GM21526 (cell line): Measurements from ENCODE around the gene LHFPL5.

ENCODE experiments used
- ATAC-seq: cut with Tn5 transposase; IDR thresholded peaks from one replicate; pipeline ENCODE4 v1.9.1; 2021; ENCODE audit warnings: moderate library complexity; ENCODE audit not compliant: unreplicated experiment, low FRiP score

Gene LHFPL5

DNA sequence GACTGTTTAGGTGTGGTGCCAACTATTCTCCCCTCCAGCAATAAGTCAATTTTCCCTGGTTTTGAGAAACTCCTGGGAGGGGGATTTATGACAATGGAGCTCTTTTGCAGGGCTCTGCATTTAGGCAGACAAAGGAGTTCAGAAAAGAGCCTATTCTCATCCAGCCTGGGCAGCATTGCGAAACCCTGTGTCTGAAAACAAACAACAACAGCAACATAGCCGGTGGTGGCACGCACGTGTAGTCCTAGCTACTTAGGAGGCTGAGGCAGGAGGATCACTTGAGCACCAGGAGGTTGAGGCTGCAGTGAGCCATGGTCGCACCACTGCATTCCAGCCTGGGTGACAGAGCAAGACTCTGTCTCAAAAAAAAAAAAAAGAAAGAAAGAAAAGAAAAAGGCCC lies 14.5 kb upstream of the LHFPL5 start:
- no peak for ATAC-seq

- ATAC-seq: no peak
These were observed 10.4 kb upstream of the LHFPL5 start for GRCh38 chr6:35794536-35795452.

DNA sequence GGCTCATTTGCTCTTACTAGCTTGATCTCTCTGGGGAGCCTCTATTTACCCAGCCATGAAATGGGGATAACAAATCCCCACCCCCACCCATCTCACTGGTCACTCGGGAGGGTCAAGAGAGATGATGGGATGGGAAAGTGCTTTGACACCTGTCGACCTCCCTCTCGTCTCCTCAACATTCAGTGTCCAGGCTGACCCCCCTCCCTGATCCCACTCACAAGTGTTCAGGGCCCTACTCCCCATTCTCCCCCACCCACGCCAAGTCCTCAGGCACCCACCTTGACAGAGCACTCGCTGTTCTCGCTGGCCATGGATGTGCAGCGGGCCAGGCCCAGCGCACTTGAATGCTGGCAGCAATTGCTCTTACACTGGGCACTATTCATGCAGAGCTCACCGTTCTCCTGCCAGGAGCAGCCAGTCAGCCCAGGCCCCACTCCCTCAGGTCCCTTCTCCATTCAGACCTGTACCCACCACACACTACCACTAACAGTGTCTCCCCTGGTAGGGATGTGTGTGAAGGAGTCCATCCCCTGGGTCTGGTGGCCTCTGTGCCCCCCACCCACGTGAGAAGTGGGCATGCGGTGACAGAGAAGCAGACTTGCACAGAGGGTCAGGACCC lies 9.6 kb upstream of the LHFPL5 start:
- no peak for ATAC-seq

DNA sequence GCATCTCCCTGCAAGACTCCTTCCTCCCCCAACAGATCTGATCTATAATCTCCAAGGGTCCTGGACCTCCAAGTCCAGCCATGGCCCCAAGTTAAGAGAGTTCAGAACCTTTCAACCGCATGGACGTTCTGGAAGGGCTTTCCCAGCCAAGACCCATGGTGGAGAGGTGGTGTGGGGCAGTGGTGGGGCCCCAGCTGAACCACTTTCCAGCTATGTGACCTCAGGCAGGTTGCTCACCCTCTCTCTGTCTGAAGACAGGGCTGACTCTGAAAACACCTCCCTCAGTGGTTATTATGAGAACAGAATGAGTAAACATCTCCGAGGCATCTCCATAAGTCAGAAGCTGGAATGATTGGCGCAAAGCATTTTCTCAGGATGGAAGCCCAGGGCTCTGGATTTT lies 8.9 kb upstream of the LHFPL5 start:
- ATAC-seq: no peak

DNA sequence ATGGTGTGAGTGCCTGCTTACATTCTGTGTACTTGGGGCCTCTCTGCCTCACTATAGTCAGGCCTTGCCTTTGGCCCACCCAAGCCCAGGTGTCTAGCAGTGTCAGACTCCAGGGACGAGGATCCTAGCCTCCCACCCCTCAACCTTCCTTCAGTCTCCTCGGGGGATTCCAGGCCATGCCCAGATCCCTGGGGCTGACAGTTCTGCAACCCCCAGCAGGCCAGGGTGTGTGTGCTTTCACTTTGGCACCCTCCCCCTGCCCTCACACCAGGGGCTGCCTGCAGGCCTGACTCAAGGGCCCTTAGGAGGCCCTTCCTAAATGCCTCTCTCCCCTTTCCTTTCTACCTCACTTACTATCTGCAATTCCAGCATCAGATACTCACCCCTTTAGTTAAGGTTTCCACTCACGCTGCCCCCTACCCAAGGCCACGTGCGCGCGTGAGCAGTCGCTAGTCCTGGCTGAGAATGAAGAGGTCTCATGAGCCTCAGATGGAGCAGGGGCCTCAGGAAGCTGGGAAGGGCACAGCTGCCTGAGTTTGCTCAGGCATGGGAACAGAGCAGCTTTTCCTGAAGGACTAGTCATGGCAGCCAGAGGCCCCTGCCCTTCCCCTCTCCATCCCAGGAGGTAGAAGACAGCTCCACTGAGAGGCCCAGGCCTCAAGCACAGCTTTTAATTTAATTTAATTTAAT lies 7.2 kb upstream of the LHFPL5 start:
- no peak for ATAC-seq

- no peak for ATAC-seq
These were observed 6.4 kb upstream of the LHFPL5 start for GRCh38 chr6:35798706-35799105.

- no peak for ATAC-seq
These were observed 4.0 kb upstream of the LHFPL5 start for GRCh38 chr6:35801148-35801547.

DNA sequence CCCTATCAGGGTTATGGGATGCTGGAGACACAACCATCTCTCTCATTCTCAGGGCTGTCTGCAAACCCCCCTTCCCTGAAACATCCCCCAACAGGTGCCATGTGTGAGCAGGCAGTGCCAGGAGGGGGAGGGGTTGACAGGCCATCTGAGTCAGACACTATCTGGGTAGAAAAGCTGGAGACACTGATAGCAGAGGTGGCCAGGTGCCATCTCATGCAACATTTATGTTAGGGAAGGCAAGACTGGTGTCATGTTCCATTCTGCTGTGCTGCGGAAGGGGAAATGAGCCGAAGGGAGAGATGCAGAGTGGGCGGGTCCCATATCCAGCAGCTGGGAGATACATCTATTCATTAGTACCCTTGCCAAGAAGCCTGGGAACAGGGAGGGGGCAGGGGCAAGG lies 3.5 kb downstream of the LHFPL5 start:
- ATAC-seq: no peak

DNA sequence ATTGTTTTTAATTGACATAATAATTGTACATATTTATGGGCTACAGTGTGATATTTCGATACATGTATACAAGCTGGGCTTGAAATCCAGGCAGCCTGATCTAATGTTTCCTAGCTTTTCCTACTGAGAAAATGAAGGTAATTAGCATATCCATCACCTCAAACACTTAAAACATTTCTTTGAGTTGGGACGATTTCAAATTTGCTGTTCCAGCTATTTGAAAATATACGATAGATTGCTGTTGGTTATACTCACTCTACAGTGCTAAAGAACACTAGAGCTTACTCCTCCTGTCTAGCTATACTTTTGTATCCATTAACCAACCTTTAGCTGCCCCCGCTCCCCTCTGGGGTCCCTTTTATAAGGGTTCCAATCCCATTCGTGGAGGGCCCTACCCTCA lies 4.7 kb downstream of the LHFPL5 start:
- no peak for ATAC-seq

GRCh38 chr6:35810971-35811698 lies 6.0 kb downstream of the LHFPL5 start:
- ATAC-seq: no peak

DNA sequence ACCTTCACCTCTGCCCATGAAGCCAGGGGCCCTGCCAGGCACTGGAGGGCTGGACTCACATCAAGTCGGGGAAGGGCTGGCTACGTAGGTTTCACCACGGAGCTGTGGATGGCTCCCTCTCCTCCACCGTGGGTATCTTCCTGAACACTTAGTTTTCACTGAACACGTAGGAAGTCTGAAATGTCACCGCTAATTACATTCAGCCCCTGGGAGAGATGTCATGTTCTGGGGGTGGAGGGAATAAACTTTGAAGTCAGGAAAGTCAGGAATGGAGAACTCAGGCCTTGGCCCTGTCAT lies 6.5 kb downstream of the LHFPL5 start:
- no peak for ATAC-seq

- ATAC-seq: no peak
These were observed 12.4 kb downstream of the LHFPL5 start for GRCh38 chr6:35817515-35817914.

GRCh38 chr6:35823601-35824000 lies 18.4 kb downstream of the LHFPL5 start:
- no peak for ATAC-seq

- no peak for ATAC-seq
These were observed 19.5 kb downstream of the LHFPL5 start for GRCh38 chr6:35824552-35825192.

DNA sequence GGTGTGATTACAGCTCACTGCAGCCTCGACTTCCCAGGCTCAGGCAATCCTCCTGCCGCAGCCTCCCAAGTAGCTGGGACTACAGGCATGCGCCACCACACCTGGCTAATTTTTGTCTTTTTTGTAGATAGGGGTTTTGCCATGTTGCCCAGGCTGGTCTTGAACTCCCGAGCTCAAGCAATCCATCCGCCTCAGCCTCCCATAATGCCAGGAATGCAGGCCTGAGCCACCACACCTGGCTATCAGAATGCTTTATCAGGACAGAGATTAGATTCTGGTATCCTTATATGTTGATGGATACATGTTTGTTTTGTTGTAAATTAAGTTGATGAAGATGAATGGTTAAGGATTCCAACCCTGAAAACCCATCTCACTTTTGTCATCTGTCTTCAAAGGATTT lies 24.2 kb downstream of the LHFPL5 start:
- ATAC-seq: no peak

DNA sequence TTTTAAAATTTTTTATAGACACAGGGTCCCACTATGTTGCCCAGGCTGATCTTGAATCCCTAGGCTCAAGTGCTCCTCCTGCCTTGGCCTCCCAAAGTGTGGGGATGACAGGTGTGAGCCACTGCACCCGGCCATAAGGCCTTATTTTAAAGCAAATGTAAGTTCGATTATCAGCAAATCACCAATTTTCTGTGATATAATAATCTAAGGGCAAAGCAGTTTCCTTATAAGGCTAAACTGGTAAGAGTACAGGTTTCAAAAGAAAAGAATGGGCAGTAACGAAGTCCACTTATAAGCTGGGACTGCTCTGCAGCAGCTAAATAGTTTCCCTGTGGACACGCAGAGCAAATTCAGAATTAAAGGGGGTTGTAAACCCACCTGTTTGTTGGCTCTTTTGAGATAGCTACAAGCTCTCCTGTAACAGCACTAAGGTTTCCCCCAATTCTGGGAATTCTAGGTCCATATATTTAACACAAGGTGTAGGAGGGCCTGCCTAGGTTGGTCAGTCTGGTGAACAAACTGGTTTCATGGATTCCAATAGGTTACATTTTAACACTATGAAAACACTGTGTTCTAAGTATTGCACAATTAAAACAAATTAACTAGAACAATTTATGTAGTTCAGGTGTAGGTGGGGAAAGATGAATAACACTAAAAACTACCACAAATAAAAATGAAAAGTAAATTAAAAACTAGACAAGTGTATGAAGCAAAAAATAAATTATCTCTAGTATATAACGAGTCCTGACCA lies 26.3 kb downstream of the LHFPL5 start:
- ATAC-seq: no peak

GRCh38 chr6:35833536-35833935 lies 28.4 kb downstream of the LHFPL5 start:
- no peak for ATAC-seq

DNA sequence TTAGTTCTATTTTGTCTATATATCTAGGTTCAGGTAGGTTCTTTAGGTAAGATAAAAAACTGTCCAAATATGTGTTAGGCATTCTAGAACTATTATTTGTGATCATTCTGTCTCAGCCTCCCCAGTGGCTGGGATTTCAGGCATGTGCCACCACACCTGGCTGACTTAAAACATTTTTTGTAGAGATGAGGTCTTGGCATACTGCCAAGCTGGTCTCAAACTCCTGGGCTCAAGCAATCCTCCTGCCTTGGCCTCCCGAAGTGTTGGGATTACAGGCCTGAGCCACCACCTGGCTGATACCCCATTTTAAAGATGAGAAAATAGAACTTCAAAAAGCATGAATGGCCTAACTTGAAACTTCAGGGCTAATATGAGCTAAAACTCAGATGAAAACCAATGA lies 33.9 kb downstream of the LHFPL5 start:
- no peak for ATAC-seq

- no peak for ATAC-seq
These were observed 37.2 kb downstream of the LHFPL5 start for GRCh38 chr6:35842381-35842780.

DNA sequence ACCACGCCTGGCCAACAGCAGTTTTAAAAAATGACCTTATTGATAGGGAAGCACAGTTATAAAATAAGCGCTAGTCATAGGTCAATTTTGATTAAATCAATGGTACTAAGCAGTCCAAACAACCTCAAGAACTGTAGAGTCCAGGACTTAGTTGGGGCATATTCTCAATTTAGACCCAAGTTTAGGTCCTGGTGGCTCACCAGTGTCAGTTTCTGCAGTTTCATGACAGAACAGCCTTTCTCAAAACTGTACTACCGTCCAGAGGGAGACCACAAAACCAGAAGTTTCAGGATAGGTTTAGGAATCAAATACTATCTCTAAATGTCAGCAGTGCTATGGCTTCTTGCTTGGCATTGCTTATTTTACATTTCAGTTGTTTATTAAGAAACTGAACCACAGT lies 39.1 kb downstream of the LHFPL5 start:
- ATAC-seq: no peak
